PC-9 (cell line): ENCODE results near the gene RDH13. TPM values are rescaled to one million over a fixed set of nuclear protein-coding genes. Genes with fewer than 3 reads are reported as not detected.

Experiments used
- BruUV-seq: library from RNA; stranded (reverse); fragments of 400-500 nt; replicated peaks from 2 replicates; lab custom pipeline; 2021; lab: Mats Ljungman, UMichigan
- CTCF ChIA-PET: fragments of 300-600 bp; sonication (Branson Sonifier 250); formaldehyde crosslinking; loops from one replicate; lab custom pipeline; 2022; ENCODE audit warnings: antibody characterized with exemption; lab: Charles Lee
- POLR2A ChIA-PET: fragments of 300-600 bp; sonication (Branson Sonifier 250); formaldehyde crosslinking; loops from one replicate; lab custom pipeline; 2022; ENCODE audit warnings: antibody characterized with exemption; ENCODE audit not compliant: unreplicated experiment; lab: Charles Lee
- DNase-seq, 2 experiments: peaks; one replicate each; pipeline versions ENCODE4 v3.0.0 to v3.0.0-alpha.2; 2015 to 2022; ENCODE audit warnings: mixed read lengths in 1 of 2
- H2AFZ ChIP-seq: fragments of 200-600 bp; sonication (generic); 2 replicates; pipeline ENCODE4 v1.8.1; 2017; ENCODE audit warnings: antibody characterized with exemption
- H3F3A ChIP-seq: fragments of 200-600 bp; sonication (generic); 2 replicates; pipeline ENCODE4 v1.8.1; 2017; ENCODE audit warnings: antibody characterized with exemption, mild to moderate bottlenecking, low read depth; ENCODE audit not compliant: insufficient read depth
- H3K27ac ChIP-seq: fragments of 200-600 bp; sonication (generic); 2 replicates; pipeline ENCODE4 v1.6.1; 2016; ENCODE audit warnings: mixed run types
- H3K27me3 ChIP-seq: fragments of 200-600 bp; sonication (generic); 2 replicates; pipeline ENCODE4 v1.6.1; 2016; ENCODE audit warnings: low read depth, mixed run types; ENCODE audit not compliant: insufficient read depth
- H3K36me3 ChIP-seq: fragments of 200-600 bp; sonication (generic); 2 replicates; pipeline ENCODE4 v1.6.1; 2016; ENCODE audit warnings: low read depth, mixed run types
- H3K4me1 ChIP-seq: fragments of 200-600 bp; sonication (generic); replicated peaks from 2 replicates; pipeline ENCODE4 v1.6.1; 2016; ENCODE audit warnings: mixed run types; ENCODE audit not compliant: insufficient read depth
- H3K4me2 ChIP-seq: fragments of 200-600 bp; sonication (generic); 2 replicates; pipeline ENCODE4 v1.6.1; 2017; ENCODE audit warnings: mixed run types
- H3K4me3 ChIP-seq: fragments of 200-600 bp; sonication (generic); 2 replicates; pipeline ENCODE4 v1.6.1; 2016; ENCODE audit warnings: mixed run types
- H3K79me2 ChIP-seq: fragments of 200-600 bp; sonication (generic); 2 replicates; pipeline ENCODE4 v1.6.1; 2017; ENCODE audit warnings: low read depth, mixed run types
- H3K9me2 ChIP-seq: fragments of 200-600 bp; sonication (generic); 2 replicates; pipeline ENCODE4 v1.8.1; 2017; ENCODE audit warnings: mild to moderate bottlenecking; ENCODE audit not compliant: insufficient read depth
- H3K9me3 ChIP-seq: fragments of 200-600 bp; sonication (generic); 2 replicates; pipeline ENCODE4 v1.8.1; 2016; ENCODE audit warnings: low read depth; ENCODE audit not compliant: insufficient read depth
- H4K20me1 ChIP-seq: fragments of 200-600 bp; sonication (generic); 2 replicates; pipeline ENCODE4 v1.8.1; 2017; ENCODE audit not compliant: insufficient read depth
- EZH2 ChIP-seq: fragments of 200-600 bp; sonication (generic); IDR thresholded peaks from 2 replicates; pipeline ENCODE4 v1.8.0; 2017; ENCODE audit warnings: antibody characterized with exemption, low read depth
- intact Hi-C: fragments of 100-400 bp; cut with micrococcal nuclease; formaldehyde crosslinking; loops from one replicate; pipeline ENCODE4 v1.10.0; 2022; ENCODE audit not compliant: unreplicated experiment
- total RNA-seq: library from RNA; stranded (reverse); gene quantifications from 2 replicates; pipeline ENCODE4 v1.2.3, GENCODE V29; 2021
- TF ChIP-seq, protein P1 (sequence below): fragments of 200-600 bp; sonication (generic); conservative IDR thresholded peaks from 2 replicates; pipeline ENCODE4 v1.6.1; 2017; ENCODE audit warnings: mixed run types, antibody characterized with exemption, mild to moderate bottlenecking, moderate library complexity

The RDH13 gene
- total RNA-seq, 1 experiment from 2014 or later: 39.8 TPM

DNA sequence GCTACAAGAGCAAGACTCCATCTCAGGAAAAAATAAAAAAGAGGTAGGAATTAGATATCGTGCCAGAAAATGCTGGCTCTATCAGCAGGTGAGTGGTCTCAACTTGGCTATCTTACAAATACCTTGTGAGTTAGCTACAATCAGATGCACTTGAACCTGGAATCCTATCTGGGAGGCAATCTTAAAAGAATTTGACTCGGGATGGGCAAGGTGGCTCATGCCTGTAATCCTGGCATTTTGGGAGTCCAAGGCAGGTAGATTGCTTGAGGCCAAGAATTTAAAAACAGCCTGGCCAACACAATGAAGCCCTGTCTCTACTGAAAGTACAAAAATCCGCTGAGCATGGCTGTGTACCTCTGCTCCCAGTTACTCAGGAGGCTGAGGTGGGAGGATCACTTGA, 67.4 kb downstream of the RDH13 start:
- no peak overlapping the region for H2AFZ ChIP-seq
- POLR2A ChIA-PET: interaction anchor here (0.8 kb wide), 1 partner anchor 24 kb away, joined by 7 read pairs; no protein-coding TSS in a partner anchor
- H3F3A ChIP-seq: 0 out of 2 replicates have a peak, but pooled peaks cover 8% of the 10 kb centered on the region
- BruUV-seq: no TSS peak
- CTCF ChIA-PET: no interaction called here
- peaks cover 22% of the 10 kb centered on the region for H3K27me3 ChIP-seq
- no peaks in the 10 kb centered on the region for H4K20me1 ChIP-seq
- H3K4me2 ChIP-seq: no peak overlapping the region
- no peak for DNase-seq
- H3K27ac ChIP-seq: no peak overlapping the region
- H3K36me3 ChIP-seq: no peaks in the 10 kb centered on the region
- H3K4me1 ChIP-seq: no peaks in the 10 kb centered on the region
- no peaks in the 10 kb centered on the region for H3K9me2 ChIP-seq
- no peaks in the 10 kb centered on the region for H3K79me2 ChIP-seq
- TF ChIP-seq EZH2: no peak
- TF ChIP-seq, protein P1, sequence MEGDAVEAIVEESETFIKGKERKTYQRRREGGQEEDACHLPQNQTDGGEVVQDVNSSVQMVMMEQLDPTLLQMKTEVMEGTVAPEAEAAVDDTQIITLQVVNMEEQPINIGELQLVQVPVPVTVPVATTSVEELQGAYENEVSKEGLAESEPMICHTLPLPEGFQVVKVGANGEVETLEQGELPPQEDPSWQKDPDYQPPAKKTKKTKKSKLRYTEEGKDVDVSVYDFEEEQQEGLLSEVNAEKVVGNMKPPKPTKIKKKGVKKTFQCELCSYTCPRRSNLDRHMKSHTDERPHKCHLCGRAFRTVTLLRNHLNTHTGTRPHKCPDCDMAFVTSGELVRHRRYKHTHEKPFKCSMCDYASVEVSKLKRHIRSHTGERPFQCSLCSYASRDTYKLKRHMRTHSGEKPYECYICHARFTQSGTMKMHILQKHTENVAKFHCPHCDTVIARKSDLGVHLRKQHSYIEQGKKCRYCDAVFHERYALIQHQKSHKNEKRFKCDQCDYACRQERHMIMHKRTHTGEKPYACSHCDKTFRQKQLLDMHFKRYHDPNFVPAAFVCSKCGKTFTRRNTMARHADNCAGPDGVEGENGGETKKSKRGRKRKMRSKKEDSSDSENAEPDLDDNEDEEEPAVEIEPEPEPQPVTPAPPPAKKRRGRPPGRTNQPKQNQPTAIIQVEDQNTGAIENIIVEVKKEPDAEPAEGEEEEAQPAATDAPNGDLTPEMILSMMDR: no peak
- no peaks in the 10 kb centered on the region for H3K9me3 ChIP-seq
- intact Hi-C loops: no loop called here
- H3K4me3 ChIP-seq: no peak overlapping the region

Other genes starting within 250 kb of the RDH13 start
- gene KIR3DL1, start 246.7 kb downstream of the RDH13 start, total RNA-seq: not detected in 2 replicates
- not detected in 2 replicates for gene KIR2DS4, start 230.5 kb downstream of the RDH13 start, total RNA-seq
- gene KIR3DL2, start 212.7 kb downstream of the RDH13 start, total RNA-seq: not detected in 2 replicates
- not detected in 2 replicates for gene FCAR, start 188.9 kb downstream of the RDH13 start, total RNA-seq
- not detected in 2 replicates for gene NCR1, start 157.0 kb downstream of the RDH13 start, total RNA-seq
- 0.25 and 0.50 TPM in 2 replicates for gene NLRP7, start 115.6 kb downstream of the RDH13 start, total RNA-seq
- 117 and 153 TPM in 2 replicates for gene NLRP2, start 96.8 kb downstream of the RDH13 start, total RNA-seq
- gene GP6, start 24.9 kb downstream of the RDH13 start, total RNA-seq: 0.76 and 1.3 TPM in 2 replicates
- 111 and 162 TPM in 2 replicates for gene EPS8L1, start 12.7 kb upstream of the RDH13 start, total RNA-seq
- 110 and 114 TPM in 2 replicates for gene PPP1R12C, start 54.5 kb upstream of the RDH13 start, total RNA-seq
- gene TNNT1, start 86.1 kb upstream of the RDH13 start, total RNA-seq: 228 and 266 TPM in 2 replicates
- 13.7 and 18.2 TPM in 2 replicates for gene TNNI3, start 94.6 kb upstream of the RDH13 start, total RNA-seq
- 51.8 and 76.6 TPM in 2 replicates for gene DNAAF3, start 103.5 kb upstream of the RDH13 start, total RNA-seq
- 1.3 and 2.8 TPM in 2 replicates for gene SYT5, start 117.1 kb upstream of the RDH13 start, total RNA-seq
- gene PTPRH, start 146.4 kb upstream of the RDH13 start, total RNA-seq: 11.7 and 21.4 TPM in 2 replicates
- 18.1 and 18.4 TPM in 2 replicates for gene TMEM86B, start 165.6 kb upstream of the RDH13 start, total RNA-seq
- gene PPP6R1, start 195.9 kb upstream of the RDH13 start, total RNA-seq: 136 and 159 TPM in 2 replicates
- 66.2 and 79.6 TPM in 2 replicates for gene HSPBP1, start 217.0 kb upstream of the RDH13 start, total RNA-seq
- gene BRSK1, start 220.8 kb upstream of the RDH13 start, total RNA-seq: 6.5 and 14.4 TPM in 2 replicates